ENCODE results near the gene TMEM179.

Gene TMEM179

DNA sequence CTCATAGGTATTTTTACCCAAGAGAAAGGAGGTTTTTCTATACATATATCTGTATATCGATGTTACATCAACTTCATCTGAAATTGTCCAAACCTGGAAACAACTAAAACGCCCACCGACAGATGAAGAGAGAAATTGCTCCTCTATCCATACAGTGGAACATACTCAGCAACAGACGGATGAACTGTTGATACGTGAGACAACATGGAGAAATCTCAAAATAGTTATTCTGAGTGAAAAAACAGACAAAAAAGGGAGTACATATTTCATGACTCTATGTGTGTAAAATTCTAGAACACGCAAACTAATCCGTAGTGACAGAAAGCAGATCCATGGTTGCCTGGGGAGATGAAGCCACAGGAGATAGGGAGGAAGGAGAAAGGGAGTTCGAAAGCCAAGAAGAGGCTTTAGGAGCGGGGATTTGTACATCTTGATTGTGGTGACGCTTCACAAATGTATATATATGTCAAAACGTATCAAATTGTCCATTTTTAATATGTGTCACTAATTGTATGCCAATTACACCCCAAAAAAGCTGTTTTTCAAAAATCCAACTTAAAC, 62.6 kb downstream of the TMEM179 start:
- no peak for DNase-seq (ENCODE audit: low spot score)
- TF ChIP-seq CTCF (IDR thresholded peaks at IDR 0.05; ENCODE audit: extremely low read depth, missing control alignments): no peak

Measured in GM20000 (cell line).